Fibroblast of skin of abdomen (primary cell): Measurements from ENCODE around the gene STARD7.
"Not testable (repeated sequence)": the region's sequence is repeated elsewhere in the genome, so short reads cannot be mapped to it uniquely, and the experiment has no call there.

ENCODE experiments used
- DNase-seq: peaks from one replicate; pipeline ENCODE4 v3.0.0-alpha.2; 2013

The STARD7 gene

DNA sequence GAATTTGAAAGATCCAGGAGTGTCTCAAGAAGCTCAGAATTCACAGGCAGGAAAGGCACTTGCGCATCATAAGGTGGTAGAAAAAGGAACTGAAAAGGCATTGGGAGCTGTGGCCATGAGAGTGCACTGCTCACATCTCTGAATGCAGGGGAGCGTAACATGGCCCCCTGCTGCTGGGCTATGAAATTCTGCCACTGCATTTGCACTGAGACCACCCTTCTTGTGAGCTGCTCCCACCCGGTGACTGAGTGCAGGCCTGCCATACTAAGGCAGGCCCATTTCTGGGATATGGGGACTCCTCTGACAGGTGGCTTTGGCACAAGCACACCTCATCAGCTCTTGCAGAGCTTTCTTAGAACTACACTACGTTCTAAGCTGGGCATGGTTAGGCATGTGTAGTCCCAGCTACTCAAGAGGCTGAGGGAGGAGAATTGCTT, 25.3 kb upstream of the STARD7 start:
- no peak for DNase-seq

- DNase-seq: no peak
Measured at GRCh38 chr2:96233436-96233835, 24.8 kb upstream of the STARD7 start.

GRCh38 chr2:96231316-96231715, 22.7 kb upstream of the STARD7 start:
- DNase-seq: no peak

GRCh38 chr2:96225016-96225533, 16.4 kb upstream of the STARD7 start:
- DNase-seq: no peak

- DNase-seq: not testable (repeated sequence)
Measured at GRCh38 chr2:96221106-96221505, 12.5 kb upstream of the STARD7 start.

DNA sequence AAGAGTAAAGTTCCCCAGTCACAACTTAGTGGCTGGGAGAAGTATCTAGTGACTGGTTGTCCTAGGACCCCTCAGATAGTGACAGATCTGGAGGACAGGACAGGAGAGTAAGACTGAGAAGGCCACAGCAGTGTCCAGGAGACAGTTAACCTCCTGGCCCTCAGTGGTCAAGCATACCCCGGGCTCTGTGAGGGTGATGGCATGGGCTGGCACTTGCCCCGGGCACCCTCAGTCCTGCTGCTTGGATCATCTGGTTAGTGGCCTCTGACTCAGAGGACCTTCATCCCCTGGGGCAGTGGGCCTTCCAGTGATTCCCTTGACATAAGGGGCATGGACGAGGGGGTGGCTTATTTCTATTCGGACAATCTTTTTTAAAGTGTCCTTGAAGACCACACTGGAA, 11.3 kb upstream of the STARD7 start:
- not testable (repeated sequence) for DNase-seq

DNA sequence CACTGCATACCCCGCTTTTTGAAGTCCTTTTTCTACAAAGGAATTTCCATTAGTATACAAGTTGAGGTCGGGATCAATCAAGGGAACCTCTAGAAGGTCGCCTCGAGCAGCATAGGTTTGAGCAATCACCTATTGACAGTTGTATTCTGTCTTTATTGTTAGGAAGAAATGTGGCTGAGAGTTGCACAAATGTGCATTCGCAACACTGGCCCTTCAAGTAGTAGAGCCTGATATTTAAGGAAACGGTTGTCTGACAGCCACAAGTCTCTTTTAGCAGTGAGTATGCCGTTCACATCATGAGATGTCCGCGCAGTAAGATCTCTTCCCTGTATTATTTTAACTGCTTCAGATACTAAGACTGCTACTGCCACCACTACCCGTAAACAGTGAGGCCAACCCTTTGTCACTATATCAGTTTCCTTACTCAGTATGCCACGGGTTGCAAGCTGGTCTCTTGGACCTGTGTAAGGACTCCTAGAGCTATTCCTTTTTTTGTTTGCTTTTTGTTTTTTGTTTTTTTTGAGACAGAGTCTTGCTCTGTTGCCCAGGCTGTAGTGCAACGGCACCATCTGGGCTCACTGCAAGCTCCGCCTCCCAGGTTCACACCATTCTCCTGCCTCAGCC, 10.0 kb upstream of the STARD7 start:
- no peak for DNase-seq

DNA sequence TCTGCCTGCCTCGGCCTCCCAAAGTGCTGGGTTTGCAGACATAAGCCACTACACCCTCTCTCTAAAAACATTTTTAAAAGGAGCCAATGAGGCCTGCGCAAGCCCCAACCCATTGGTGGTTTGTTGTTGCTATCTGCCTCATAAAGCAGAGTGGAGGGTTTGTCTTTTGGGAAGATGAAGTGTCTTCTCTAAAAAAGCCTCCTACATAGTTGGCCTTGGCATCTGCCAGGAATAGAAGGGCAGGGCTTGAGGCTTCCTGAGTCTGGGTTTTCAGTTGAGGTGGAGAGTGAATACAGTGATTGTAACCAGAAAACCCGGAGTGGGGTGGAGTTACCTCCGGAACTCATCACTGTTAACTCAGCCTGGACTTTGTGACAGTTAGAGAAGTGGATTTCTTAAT, 5.9 kb upstream of the STARD7 start:
- DNase-seq: no peak

- DNase-seq: no peak
Measured at GRCh38 chr2:96213379-96213778, 4.8 kb upstream of the STARD7 start.

DNA sequence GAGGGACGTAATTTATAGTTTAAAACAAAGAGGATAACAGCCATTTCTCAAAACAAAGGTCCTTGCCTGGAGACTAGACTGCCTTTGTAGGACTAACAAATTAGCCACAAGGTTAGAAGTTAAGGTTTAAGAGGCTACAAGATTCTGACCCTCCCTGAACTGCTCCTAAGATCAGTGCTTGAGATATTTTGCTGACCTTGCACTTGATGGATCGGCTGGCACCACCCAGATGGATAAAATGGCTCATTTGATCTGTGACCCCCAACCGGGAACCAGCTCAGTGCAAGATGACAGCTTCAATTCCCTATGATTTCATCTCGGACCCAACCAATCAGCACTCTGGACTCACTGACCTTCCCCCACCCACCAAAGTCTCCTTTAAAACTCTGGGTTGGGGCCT, 3.7 kb upstream of the STARD7 start:
- DNase-seq: no peak

DNA sequence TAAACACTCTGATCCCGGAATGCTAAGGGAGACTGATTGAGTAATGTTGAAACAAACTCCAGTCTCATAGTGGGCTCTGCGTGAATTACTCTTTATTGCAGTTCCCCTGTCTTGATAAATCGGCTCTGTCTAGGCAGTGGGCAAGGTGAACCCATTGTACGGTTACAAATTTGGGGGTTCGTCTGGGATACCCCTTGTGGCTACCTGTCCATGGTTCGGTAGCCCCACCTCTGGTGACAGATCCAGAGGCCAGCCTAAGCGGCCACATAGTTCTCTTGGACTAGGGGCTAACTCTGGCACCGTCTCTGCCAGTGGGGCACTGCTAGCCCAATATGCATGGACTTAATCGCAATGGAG, 1.1 kb upstream of the STARD7 start:
- no peak for DNase-seq

- DNase-seq: no peak
Measured at GRCh38 chr2:96209011-96209728, 543 bp upstream of the STARD7 start.

DNA sequence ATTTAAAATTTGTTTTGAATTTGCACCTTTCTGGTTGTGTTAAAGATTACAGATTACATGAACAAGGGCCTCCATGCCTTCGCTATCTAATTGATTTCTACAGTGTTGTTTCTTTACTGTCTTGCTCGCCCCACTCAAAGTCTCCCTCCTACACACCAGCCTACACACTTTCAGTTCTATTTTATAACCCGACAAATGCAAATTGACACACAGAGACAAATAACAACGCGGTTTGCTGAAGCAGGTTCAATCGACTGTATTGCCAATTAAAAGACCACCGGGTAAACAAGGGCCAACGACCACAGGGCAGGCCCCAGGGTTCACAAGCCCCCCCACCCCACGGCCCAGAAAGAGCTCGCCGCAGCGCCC, 869 bp downstream of the STARD7 start:
- DNase-seq: no peak

GRCh38 chr2:96207073-96207773, 1.4 kb downstream of the STARD7 start:
- no peak for DNase-seq

GRCh38 chr2:96205888-96206287, 2.7 kb downstream of the STARD7 start:
- peak; percentile 39 for DNase-seq

GRCh38 chr2:96204836-96205624, 3.6 kb downstream of the STARD7 start:
- no peak for DNase-seq

DNA sequence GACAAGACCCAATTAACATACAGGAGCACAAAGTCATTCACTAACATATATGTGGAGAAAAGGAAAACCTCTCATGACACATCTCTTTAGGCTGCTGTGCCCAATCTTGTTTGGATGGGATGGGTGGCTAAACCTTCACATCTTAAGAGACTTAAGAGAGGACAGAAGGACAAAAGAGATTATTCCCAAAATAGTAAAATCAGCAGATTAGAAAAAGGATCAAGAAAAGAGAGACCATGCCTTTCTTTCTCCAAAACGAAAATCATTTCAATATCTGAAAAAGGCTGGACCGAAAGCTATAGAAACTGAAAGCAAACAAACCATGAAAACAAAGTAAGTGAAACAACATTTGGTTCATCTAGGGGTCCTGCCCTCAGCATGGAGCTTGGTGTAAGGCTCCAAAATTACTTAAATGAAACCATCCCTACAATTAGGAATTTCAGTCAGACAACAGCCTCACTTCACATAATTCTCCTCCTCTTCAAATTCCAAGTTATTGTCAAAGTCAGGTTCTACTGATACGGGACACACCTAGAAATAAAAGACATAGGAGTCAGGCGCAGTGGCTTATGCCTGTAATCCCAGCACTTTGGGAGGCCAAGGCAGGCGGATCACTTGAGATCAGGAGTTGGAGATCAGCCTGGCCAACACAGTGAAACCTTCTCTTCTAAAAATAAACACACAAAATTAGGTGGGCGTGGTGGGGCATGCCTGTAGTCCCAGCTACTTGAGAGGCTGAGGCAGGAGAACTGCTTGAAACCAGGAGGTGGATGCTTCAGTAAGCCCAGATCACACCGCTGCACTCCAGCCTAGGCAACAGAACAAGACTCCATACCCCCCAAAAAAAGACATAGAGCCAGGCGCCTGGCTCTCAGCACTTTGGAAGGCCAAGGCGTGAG, 5.2 kb downstream of the STARD7 start:
- DNase-seq: no peak

GRCh38 chr2:96202152-96202854, 6.3 kb downstream of the STARD7 start:
- peak; percentile 64 for DNase-seq

GRCh38 chr2:96201338-96201737, 7.3 kb downstream of the STARD7 start:
- DNase-seq: no peak

DNA sequence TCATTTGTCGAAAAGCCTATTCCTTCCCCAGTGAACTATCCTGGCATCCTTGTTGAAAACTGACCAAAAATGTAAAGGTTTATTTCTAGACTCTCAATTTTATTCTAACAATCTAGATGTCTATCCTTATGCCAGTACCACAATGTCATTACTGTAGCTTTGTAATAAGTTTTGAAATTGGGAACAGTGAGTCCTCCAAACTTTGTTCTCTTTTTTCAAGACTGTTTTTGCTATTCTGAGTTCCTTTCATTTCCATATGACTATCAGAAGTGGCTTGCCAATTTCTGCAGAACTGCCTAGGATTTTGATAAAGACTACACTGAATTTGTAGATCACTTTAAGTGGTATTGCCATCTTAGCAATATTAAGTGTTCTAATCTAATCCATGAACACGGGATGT, 9.7 kb downstream of the STARD7 start:
- no peak for DNase-seq
